GM12878 (cell line): ENCODE results near the gene NCDN. TPM values are rescaled to one million over a fixed set of nuclear protein-coding genes. Genes with fewer than 3 reads are reported as not detected.

ENCODE experiments used
- ATAC-seq: fragments of 200-7000 bp; cut with Tn5 transposase; 3 replicates; pipeline ENCODE4 v1.9.1; 2020; ENCODE audit warnings: mild to moderate bottlenecking, moderate library complexity
- BruUV-seq: library from RNA; stranded (reverse); fragments of 400-500 nt; replicated peaks from 2 replicates; lab custom pipeline; 2021; lab: Mats Ljungman, UMichigan
- CTCF ChIA-PET: fragments of 300-600 bp; sonication (Branson Sonifier 250); formaldehyde crosslinking; extraction: SDS; loops from one replicate; lab custom pipeline; 2021; ENCODE audit warnings: inconsistent platforms; lab: Yijun Ruan, JAX
- POLR2A ChIA-PET: fragments of 350-600 bp; formaldehyde crosslinking; extraction: SDS; loops from one replicate; lab custom pipeline; 2021; ENCODE audit warnings: inconsistent platforms; lab: Charles Lee
- RAD21 ChIA-PET: fragments of 300-600 bp; sonication (Branson Sonifier 250); formaldehyde crosslinking; loops from one replicate; lab custom pipeline; 2023; ENCODE audit warnings: antibody characterized with exemption; ENCODE audit not compliant: unreplicated experiment; lab: Charles Lee
- SMC1A ChIA-PET: fragments of 300-600 bp; sonication (Branson Sonifier 250); formaldehyde crosslinking; loops from one replicate; lab custom pipeline; 2023; ENCODE audit not compliant: unreplicated experiment, uncharacterized antibody; lab: Charles Lee
- DNase-seq: peaks from one replicate; pipeline ENCODE4 v3.0.0-alpha.2; 2011; ENCODE audit warnings: low read depth, low spot score
- FAIRE-seq: peaks from 3 replicates; lab custom pipeline; 2011; peaks lifted over from hg19 to GRCh38; lab: Jason Lieb, UNC
- H2AFZ ChIP-seq: 2 replicates; pipeline ENCODE4 v1.6.0; 2011; ENCODE audit warnings: low read depth, low read length, control low read depth; ENCODE audit not compliant: control insufficient read depth
- H3K27ac ChIP-seq: 2 replicates; pipeline ENCODE4 v1.5.1; 2011; ENCODE audit warnings: control low read depth; ENCODE audit not compliant: control insufficient read depth, insufficient read depth
- H3K27me3 ChIP-seq, 2 experiments: replicated peaks in 1 of 2; 2 replicates each; pipeline versions ENCODE4 v1.6.0 to v1.6.1; 2011; ENCODE audit warnings: low read length in 1 of 2; ENCODE audit not compliant: control insufficient read depth in 2 of 2, insufficient read depth in 2 of 2
- H3K36me3 ChIP-seq, 2 experiments: 2 replicates each; pipeline ENCODE4 v1.5.1; 2011; ENCODE audit warnings: low read length in 1 of 2; ENCODE audit not compliant: control insufficient read depth in 2 of 2, insufficient read depth in 2 of 2
- H3K4me1 ChIP-seq: 2 replicates; pipeline ENCODE4 v1.6.1; 2011; ENCODE audit warnings: mild to moderate bottlenecking, low read length, moderate library complexity, mixed read lengths; ENCODE audit not compliant: control insufficient read depth, insufficient read depth
- H3K4me2 ChIP-seq: 2 replicates; pipeline ENCODE4 v1.6.0; 2011; ENCODE audit warnings: control low read depth; ENCODE audit not compliant: control insufficient read depth, insufficient read depth
- H3K4me3 ChIP-seq: fragments of 200-600 bp; sonication (generic); 2 replicates; pipeline ENCODE4 v1.5.1; 2016
- H3K79me2 ChIP-seq: 2 replicates; pipeline ENCODE4 v1.6.0; 2011; ENCODE audit warnings: low read length; ENCODE audit not compliant: control insufficient read depth, insufficient read depth
- H3K9ac ChIP-seq: 2 replicates; pipeline ENCODE4 v1.8.0; 2011; ENCODE audit warnings: low read length, control low read depth, mixed read lengths; ENCODE audit not compliant: control insufficient read depth, insufficient read depth
- H3K9me3 ChIP-seq: replicated peaks from 3 replicates; pipeline ENCODE4 v1.5.1; 2011; ENCODE audit warnings: mild to moderate bottlenecking, low read length; ENCODE audit not compliant: control insufficient read depth, insufficient read depth
- H4K20me1 ChIP-seq: 2 replicates; pipeline ENCODE4 v1.6.0; 2011; ENCODE audit not compliant: control insufficient read depth, insufficient read depth
- CBFB ChIP-seq: IDR thresholded peaks from 2 replicates; pipeline ENCODE4 v1.6.1; 2016; ENCODE audit warnings: antibody characterized with exemption, low read depth
- FOS ChIP-seq: IDR thresholded peaks from 3 replicates; pipeline ENCODE4 v1.6.1; 2011; ENCODE audit warnings: borderline replicate concordance; ENCODE audit not compliant: insufficient read length; ENCODE audit errors: extremely low read depth
- HDAC6 ChIP-seq: fragments of 200-600 bp; sonication (generic); IDR thresholded peaks from one replicate; pipeline ENCODE4 v1.8.0; 2017; ENCODE audit warnings: antibody characterized with exemption; ENCODE audit not compliant: unreplicated experiment
- KAT2A ChIP-seq: conservative IDR thresholded peaks from 2 replicates; pipeline ENCODE4 v1.6.1; 2011; ENCODE audit warnings: low read depth, low read length; ENCODE audit not compliant: control insufficient read depth
- MAX ChIP-seq: IDR thresholded peaks from 2 replicates; pipeline ENCODE4 v1.6.1; 2012; ENCODE audit warnings: low read depth, low read length, improper control_type of control experiment
- MTA3 ChIP-seq: IDR thresholded peaks from 2 replicates; pipeline ENCODE4 v1.6.1; 2012; ENCODE audit warnings: low read length, inconsistent platforms, borderline replicate concordance
- MYC ChIP-seq: IDR thresholded peaks from 2 replicates; pipeline ENCODE4 v1.6.1; 2011; ENCODE audit warnings: mild to moderate bottlenecking, low read length, moderate library complexity, inconsistent platforms; ENCODE audit not compliant: insufficient read depth, insufficient replicate concordance, insufficient read length, severe bottlenecking
- SMAD1 ChIP-seq: fragments of 450-650 bp; IDR thresholded peaks from 2 replicates; pipeline ENCODE4 v1.6.1; 2018; ENCODE audit warnings: mild to moderate bottlenecking, low read depth; ENCODE audit not compliant: partially characterized antibody
- SRF ChIP-seq, 2 experiments: IDR thresholded peaks; 2 replicates each; pipeline ENCODE4 v1.6.1; 2011; ENCODE audit warnings: low read depth in 2 of 2, low read length in 2 of 2, mild to moderate bottlenecking in 1 of 2, moderate library complexity in 1 of 2
- TAF1 ChIP-seq: IDR thresholded peaks from 2 replicates; pipeline ENCODE4 v1.6.1; 2011; ENCODE audit warnings: mild to moderate bottlenecking, low read depth, low read length, borderline replicate concordance
- TBL1XR1 ChIP-seq: IDR thresholded peaks from 2 replicates; pipeline ENCODE4 v1.6.1; 2012; ENCODE audit warnings: low read depth, low read length, improper control_type of control experiment
- WGBS: methylation state at CpG from one replicate; pipeline ENCODE4 v1.1.6; 2016; ENCODE audit warnings: low lambda C conversion rate; ENCODE audit not compliant: insufficient replicate concordance, insufficient coverage; ENCODE audit errors: missing lambda C conversion rate; 5-methylcytosine and 5-hydroxymethylcytosine counted together
- in situ Hi-C: fragments of 300-500 bp; cut with MboI; formaldehyde crosslinking; loops from 9 replicates; pipeline ENCODE4 v1.14.3; 2018; ENCODE audit warnings: mixed read lengths
- intact Hi-C: fragments of 100-400 bp; cut with micrococcal nuclease; formaldehyde crosslinking; loops from one replicate; pipeline ENCODE4 v1.14.2; 2022; ENCODE audit not compliant: unreplicated experiment
- polyA plus RNA-seq, 11 experiments: library from polyadenylated mRNA; depleted of rRNA in 4 of 11; unstranded in 6 of 11; stranded (reverse) in 5 of 11; fragments of >200 nt; fragmentation: Nextera tagmentation in 4 of 11; fragmentation: Illumina TruSeq in 1 of 11; extraction: Ambion mirVana in 4 of 11; extraction: Trizol in 1 of 11; gene quantifications; 1 replicate in 1 of 11; 2 replicates in 10 of 11; pipeline versions ENCODE4 v1.2.1 to v1.2.3, GENCODE V29; 2011 to 2016; ENCODE audit warnings: inconsistent platforms in 2 of 11, missing spikeins in 2 of 11, low read depth in 1 of 11
- total RNA-seq, 4 experiments: library from RNA; depleted of rRNA in 3 of 4; stranded (reverse); fragments of >200 nt in 3 of 4; fragmentation: Illumina TruSeq in 1 of 4; extraction: Trizol in 1 of 4; gene quantifications; 2 replicates each; pipeline versions ENCODE4 v1.2.1 to v1.2.3, GENCODE V29; 2013 to 2021
- TF ChIP-seq, protein P1 (sequence below): fragments of 450-650 bp; formaldehyde crosslinking; IDR thresholded peaks from 2 replicates; pipeline ENCODE4 v1.4.0; 2022; ENCODE audit warnings: mild to moderate bottlenecking, moderate library complexity

NCDN gene
- total and polyA plus RNA-seq, 10 of the 15 experiments (the other 5 are each of a cell fraction or from before 2014, with no cell fraction given) = 1.8 to 25.5 (median 10.9) TPM

GRCh38 chr1:35587736-35588135 is 30.1 kb downstream of the NCDN start:
- no peak for FAIRE-seq
- no TSS peak for BruUV-seq
- RAD21 ChIA-PET = no interaction called here

DNA sequence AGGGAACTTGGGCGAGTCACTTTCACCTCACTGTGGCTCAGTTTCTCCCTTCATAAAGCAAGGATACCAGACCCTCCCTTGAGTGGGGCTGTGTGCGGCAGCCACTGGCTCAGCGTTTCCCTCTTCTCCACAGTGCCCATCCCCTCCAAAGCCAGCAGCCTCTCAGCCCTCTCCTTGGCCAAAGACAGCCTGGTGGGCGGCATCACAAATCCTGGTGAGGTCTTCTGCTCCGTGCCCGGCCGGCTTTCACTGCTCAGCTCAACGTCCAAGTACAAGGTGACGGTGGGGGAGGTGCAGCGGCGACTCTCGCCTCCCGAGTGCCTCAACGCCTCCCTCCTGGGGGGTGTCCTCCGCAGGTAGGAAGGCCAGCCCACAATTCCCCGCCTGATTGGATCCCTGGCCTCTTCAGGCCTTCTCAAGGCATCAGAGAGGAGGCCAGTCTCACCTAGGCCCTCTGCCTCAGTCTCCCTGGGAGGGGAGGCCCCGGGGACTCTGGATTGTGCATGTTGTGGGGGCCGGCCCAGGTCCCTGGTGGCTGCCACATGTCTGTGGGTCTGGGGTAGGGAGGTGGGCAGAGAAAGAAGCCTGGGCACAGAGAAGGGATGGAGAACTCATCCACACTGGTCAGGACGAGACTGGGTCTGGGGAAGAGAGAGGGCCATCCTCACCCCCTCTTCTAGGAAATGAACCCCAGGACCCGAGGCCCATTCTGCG is 30.8 kb downstream of the NCDN start:
- CTCF ChIA-PET = no interaction called here
- no peak for FAIRE-seq

More at GRCh38 chr1:35587736-35588135, 30.1 kb downstream of the NCDN start:
- Histone ChIP-seq H3K27ac (no peak overlapping the region), H4K20me1 (no peaks in the 10 kb centered on the region)
- no peak for ATAC-seq
- TF ChIP-seq SRF (IDR thresholded peaks at IDR 0.05; ENCODE audit: low read depth in 2 of 2, low read length in 2 of 2) (no peak), FOS (no peak), KAT2A (no peak)
- TF ChIP-seq, all 136 proteins: peak for 0
- ChIA-PET SMC1A (no interaction called here), CTCF (no interaction called here), POLR2A (no interaction called here)
- no peak overlapping the region for H3K4me3 ChIP-seq
- H3K4me2 ChIP-seq = no peak overlapping the region
- H3K79me2 ChIP-seq = no peaks in the 10 kb centered on the region
- no peak overlapping the region for H2AFZ ChIP-seq
- no peak overlapping the region for H3K9ac ChIP-seq
- in situ Hi-C loops = no loop called here
- H3K9me3 ChIP-seq = no peaks in the 10 kb centered on the region
- WGBS = 59% methylated on average over 6 of the region's 6 CpGs
- DNase-seq = no peak
- H3K27me3 ChIP-seq = no peaks in the 10 kb centered on the region
- H3K36me3 ChIP-seq = no peaks in the 10 kb centered on the region
- intact Hi-C loops = no loop called here
- no peaks in the 10 kb centered on the region for H3K4me1 ChIP-seq

More for the DNA sequence above, 30.8 kb downstream of the NCDN start:
- ATAC-seq = no peak
- no peak for DNase-seq
- WGBS = 81% methylated on average over 21 of the region's 21 CpGs
- Histone ChIP-seq H3K4me1 (no peaks in the 10 kb centered on the region), H3K27me3 (no peaks in the 10 kb centered on the region), H3K79me2 (no peaks in the 10 kb centered on the region), H2AFZ (no peak overlapping the region), H3K9ac (no peak overlapping the region), H4K20me1 (no peaks in the 10 kb centered on the region), H3K4me2 (no peak overlapping the region)
- in situ Hi-C loops = no loop called here
- ChIA-PET RAD21 (no interaction called here), POLR2A (no interaction called here)
- TF ChIP-seq SMAD1 (no peak), TBL1XR1 (no peak), MTA3 (no peak), MYC (no peak), MAX (no peak), HDAC6 (no peak), TAF1 (no peak), CBFB (no peak)
- TF ChIP-seq, protein P1, sequence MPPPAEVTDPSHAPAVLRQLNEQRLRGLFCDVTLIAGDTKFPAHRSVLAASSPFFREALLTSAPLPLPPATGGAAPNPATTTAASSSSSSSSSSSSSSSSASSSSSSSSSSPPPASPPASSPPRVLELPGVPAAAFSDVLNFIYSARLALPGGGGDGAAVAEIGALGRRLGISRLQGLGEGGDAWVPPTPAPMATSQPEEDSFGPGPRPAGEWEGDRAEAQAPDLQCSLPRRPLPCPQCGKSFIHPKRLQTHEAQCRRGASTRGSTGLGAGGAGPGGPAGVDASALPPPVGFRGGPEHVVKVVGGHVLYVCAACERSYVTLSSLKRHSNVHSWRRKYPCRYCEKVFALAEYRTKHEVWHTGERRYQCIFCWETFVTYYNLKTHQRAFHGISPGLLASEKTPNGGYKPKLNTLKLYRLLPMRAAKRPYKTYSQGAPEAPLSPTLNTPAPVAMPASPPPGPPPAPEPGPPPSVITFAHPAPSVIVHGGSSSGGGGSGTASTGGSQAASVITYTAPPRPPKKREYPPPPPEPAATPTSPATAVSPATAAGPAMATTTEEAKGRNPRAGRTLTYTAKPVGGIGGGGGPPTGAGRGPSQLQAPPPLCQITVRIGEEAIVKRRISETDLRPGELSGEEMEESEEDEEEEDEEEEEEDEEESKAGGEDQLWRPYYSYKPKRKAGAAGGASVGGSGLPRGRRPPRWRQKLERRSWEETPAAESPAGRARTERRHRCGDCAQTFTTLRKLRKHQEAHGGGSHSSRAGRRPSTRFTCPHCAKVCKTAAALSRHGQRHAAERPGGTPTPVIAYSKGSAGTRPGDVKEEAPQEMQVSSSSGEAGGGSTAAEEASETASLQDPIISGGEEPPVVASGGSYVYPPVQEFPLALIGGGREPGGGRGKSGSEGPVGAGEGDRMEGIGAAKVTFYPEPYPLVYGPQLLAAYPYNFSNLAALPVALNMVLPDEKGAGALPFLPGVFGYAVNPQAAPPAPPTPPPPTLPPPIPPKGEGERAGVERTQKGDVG (CRISPR knock-in tag) = no peak
- TF ChIP-seq, all 136 proteins: peak for 0
- SMC1A ChIA-PET = no interaction called here
- no TSS peak for BruUV-seq
- no peaks in the 10 kb centered on the region for H3K9me3 ChIP-seq
- H3K27ac ChIP-seq = no peak overlapping the region
- intact Hi-C loops = no loop called here
- no peak overlapping the region for H3K4me3 ChIP-seq
- no peaks in the 10 kb centered on the region for H3K36me3 ChIP-seq
